GM19351 (cell line): ENCODE results near the gene CXCR1.
"Not testable (repeated sequence)": the region's sequence is repeated elsewhere in the genome, so short reads cannot be mapped to it uniquely, and the experiment has no call there.

Experiments
- ATAC-seq: cut with Tn5 transposase; IDR thresholded peaks from one replicate; pipeline ENCODE4 v1.9.1; 2021; ENCODE audit warnings: mild to moderate bottlenecking, moderate library complexity; ENCODE audit not compliant: unreplicated experiment

CXCR1 gene

GRCh38 chr2:218162814-218163213 lies 3.9 kb downstream of the CXCR1 start:
- no peak for ATAC-seq

- ATAC-seq = no peak
Observed at GRCh38 chr2:218161644-218162043, 5.1 kb downstream of the CXCR1 start.

GRCh38 chr2:218155953-218156479 lies 10.7 kb downstream of the CXCR1 start:
- ATAC-seq = no peak

GRCh38 chr2:218152777-218153176 lies 14.0 kb downstream of the CXCR1 start:
- ATAC-seq = no peak

- no peak for ATAC-seq
Observed at GRCh38 chr2:218152172-218152571, 14.6 kb downstream of the CXCR1 start.

- ATAC-seq = peak; percentile 53
Observed at GRCh38 chr2:218149848-218150440, 16.8 kb downstream of the CXCR1 start.

GRCh38 chr2:218149098-218149497 lies 17.7 kb downstream of the CXCR1 start:
- no peak for ATAC-seq

GRCh38 chr2:218146056-218146455 lies 20.7 kb downstream of the CXCR1 start:
- no peak for ATAC-seq

GRCh38 chr2:218145124-218145523 lies 21.6 kb downstream of the CXCR1 start:
- no peak for ATAC-seq

- no peak for ATAC-seq
Observed at GRCh38 chr2:218138047-218138446, 28.7 kb downstream of the CXCR1 start.

GRCh38 chr2:218137514-218137913 lies 29.2 kb downstream of the CXCR1 start:
- no peak for ATAC-seq

GRCh38 chr2:218130822-218131221 lies 35.9 kb downstream of the CXCR1 start:
- no peak for ATAC-seq

- no peak for ATAC-seq
Observed at GRCh38 chr2:218130377-218130776, 36.4 kb downstream of the CXCR1 start.

- no peak for ATAC-seq
Observed at GRCh38 chr2:218129458-218130135, 37.2 kb downstream of the CXCR1 start.

- no peak for ATAC-seq
Observed at GRCh38 chr2:218128781-218129457, 37.8 kb downstream of the CXCR1 start.

- ATAC-seq = no peak
Observed at GRCh38 chr2:218127929-218128455, 38.8 kb downstream of the CXCR1 start.

- no peak for ATAC-seq
Observed at GRCh38 chr2:218125626-218126080, 41.1 kb downstream of the CXCR1 start, which contains the start of gene CXCR2. Gene CXCR2 (plus strand): TSS chr2:218126028. CDS start chr2:218134802, 8,774 bp downstream.

GRCh38 chr2:218125095-218125494 lies 41.7 kb downstream of the CXCR1 start:
- no peak for ATAC-seq

GRCh38 chr2:218123986-218124385 lies 42.8 kb downstream of the CXCR1 start:
- ATAC-seq = no peak

- not testable (repeated sequence) for ATAC-seq
Observed at GRCh38 chr2:218122286-218122685, 44.5 kb downstream of the CXCR1 start.

- ATAC-seq = not testable (repeated sequence)
Observed at GRCh38 chr2:218121789-218122188, 45.0 kb downstream of the CXCR1 start.
